ENCODE data around the gene CLNK.

The CLNK gene, protein sequence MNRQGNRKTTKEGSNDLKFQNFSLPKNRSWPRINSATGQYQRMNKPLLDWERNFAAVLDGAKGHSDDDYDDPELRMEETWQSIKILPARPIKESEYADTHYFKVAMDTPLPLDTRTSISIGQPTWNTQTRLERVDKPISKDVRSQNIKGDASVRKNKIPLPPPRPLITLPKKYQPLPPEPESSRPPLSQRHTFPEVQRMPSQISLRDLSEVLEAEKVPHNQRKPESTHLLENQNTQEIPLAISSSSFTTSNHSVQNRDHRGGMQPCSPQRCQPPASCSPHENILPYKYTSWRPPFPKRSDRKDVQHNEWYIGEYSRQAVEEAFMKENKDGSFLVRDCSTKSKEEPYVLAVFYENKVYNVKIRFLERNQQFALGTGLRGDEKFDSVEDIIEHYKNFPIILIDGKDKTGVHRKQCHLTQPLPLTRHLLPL

DNA sequence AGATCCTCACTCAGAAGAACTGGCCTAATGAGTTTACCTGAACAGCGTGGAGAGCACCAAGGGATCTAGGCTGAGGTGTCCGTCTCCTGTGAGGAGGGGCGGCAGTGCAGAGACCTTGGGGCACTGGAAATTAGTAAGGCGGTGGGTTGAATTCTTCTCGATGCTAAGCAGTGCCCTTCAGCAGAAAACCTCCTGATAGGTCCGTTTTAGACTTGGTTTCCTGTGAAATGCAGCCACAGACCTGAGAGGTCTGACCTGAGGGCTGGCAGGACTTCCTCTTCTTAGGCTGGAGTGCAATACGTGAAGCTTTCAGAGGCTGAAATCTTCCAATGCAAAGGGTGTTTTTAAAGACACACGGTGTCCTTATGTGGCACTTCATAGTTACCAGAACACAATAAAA is at the start of gene CLNK:
TSS of gene CLNK (minus strand) at position 138 of the 400 bp plus-strand sequence. CDS start 16,899 bp downstream, outside the sequence.
- Histone ChIP-seq H3K4me3 (no peak within 1 kb of the TSS), H3K4me2 (no peak within 1 kb of the TSS), H3K9ac (no peak within 1 kb of the TSS), H3K36me3 (no peaks in the 10 kb centered on the region), H3K27me3 (no peaks in the 10 kb centered on the region), H3K9me3 (replicated peaks in 1 of 11) (no peaks in the 10 kb centered on the region), H4K20me1 (no peaks in the 10 kb centered on the region), H3K27ac (no peak within 1 kb of the TSS), H3K4me1 (peaks cover 0 to under 1% (median 0%) of the 10 kb centered on the region in 10 experiments; a peak in 3 of 20 replicates)
- no peak for TF ChIP-seq Cebpa-rat (IDR thresholded peaks at IDR 0.05)

DNA sequence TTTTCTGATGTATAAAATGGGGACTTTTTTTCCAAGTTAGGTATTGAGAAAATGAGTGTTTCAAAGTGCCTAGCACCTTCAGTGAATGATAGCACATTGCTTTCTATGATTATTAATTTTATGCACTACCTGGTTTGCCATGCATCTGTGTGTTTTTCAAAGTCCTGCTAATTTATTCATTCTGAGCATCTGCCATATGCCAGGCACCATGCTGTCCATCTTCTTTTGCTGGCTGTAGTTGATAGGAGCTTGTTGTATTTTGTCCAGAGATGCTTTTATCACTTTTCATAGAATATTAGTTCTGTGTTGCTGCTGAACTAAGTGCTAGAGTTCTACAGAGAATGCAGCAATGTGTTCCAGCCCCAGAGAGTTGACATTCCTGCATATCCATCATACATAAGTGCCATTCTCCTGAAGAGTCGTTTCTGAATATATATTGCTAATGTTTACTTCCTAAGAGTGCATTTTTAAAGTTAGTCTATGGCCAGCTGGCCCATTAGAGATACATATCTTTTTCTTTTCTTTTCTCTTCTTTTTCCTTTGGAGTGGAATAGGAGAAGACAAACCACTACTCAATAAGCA is 49.0 kb upstream of the CLNK start:
- no peak overlapping the region for H3K9ac ChIP-seq

DNA sequence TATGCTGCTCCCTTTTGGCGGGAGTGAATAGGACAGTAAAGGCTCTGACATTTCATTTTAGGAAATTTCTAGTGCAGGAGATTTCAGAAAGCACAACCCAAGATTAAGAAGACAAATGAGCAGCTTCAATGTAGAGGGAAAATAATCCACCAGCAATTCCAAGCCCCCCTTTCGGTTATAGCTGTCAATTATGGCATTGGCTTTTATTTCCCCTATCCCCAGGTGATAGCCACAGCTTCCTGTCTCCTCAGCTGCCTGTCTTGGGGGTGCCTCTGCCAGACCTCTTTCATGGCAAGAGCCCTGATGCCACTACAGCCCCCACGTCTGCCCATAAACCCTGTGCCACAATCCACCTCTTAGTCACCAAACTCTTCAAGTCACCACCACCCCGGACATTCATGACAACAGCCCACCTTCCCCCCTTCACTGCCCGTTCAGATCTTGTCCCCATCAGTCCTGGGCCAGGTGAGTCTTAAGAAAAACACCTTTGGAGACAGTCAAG is 48.4 kb upstream of the CLNK start:
- Histone ChIP-seq H3K36me3 (no peaks in the 10 kb centered on the region), H3K9me3 (replicated peaks in 1 of 11) (no peaks in the 10 kb centered on the region; a peak in 1 of 22 replicates), H4K20me1 (no peaks in the 10 kb centered on the region), H3K27ac (no peak overlapping the region), H3K4me2 (peak overlapping the region in 9 of 11 experiments; percentile 10 to 47 (median 29); a peak in 9 of 22 replicates), H3K9ac (no peak overlapping the region), H3K27me3 (no peaks in the 10 kb centered on the region), H3K4me3 (no peak overlapping the region), H3K4me1 (peaks cover 0 to 10% (median 9%) of the 10 kb centered on the region in 10 experiments; a peak in 12 of 20 replicates)
- no peak for TF ChIP-seq Cebpa-rat (IDR thresholded peaks at IDR 0.05)

More for the DNA sequence above, 49.0 kb upstream of the CLNK start:
- H3K36me3 ChIP-seq = no peaks in the 10 kb centered on the region
- no peaks in the 10 kb centered on the region for H4K20me1 ChIP-seq
- no peaks in the 10 kb centered on the region; a peak in 1 of 22 replicates for H3K9me3 ChIP-seq (replicated peaks in 1 of 11)
- H3K27ac ChIP-seq = no peak overlapping the region
- H3K4me3 ChIP-seq = no peak overlapping the region
- TF ChIP-seq Cebpa-rat (IDR thresholded peaks at IDR 0.05) = no peak
- H3K4me2 ChIP-seq = no peak overlapping the region
- no peaks in the 10 kb centered on the region for H3K27me3 ChIP-seq
- H3K4me1 ChIP-seq = peaks cover 0 to 10% (median 9%) of the 10 kb centered on the region in 10 experiments; a peak in 12 of 20 replicates

DNA sequence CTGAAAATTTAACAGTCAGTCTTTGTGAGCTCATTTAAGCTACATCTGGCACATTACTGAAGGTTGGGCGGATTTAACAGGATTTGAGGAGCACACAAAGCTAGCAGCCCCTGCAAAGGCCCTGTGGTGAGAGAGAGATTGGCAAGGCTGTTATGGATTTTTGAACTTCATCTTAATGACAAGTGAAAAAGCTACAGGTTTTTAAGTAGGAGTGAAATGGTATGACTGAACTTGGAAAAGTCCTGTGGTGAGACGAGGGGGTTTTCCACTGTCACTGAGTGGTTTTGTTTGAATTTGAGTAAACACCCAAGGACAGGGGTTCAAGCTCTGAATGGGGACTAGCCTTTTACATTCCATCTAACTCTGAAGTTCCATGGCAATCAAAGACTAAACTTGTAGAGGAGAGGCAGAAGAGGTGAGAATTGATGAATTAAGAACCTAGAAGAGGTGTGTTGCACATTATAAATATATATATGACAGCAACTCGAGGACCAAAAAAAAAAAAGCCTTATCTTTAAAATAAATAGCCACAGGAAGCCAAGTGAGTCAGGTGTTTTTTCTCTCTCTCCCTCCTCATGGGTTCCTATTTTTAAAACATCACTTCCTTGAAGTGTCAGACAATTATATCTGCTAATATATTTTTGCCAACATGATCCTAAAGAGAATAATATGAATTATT is 47.8 kb upstream of the CLNK start:
- Histone ChIP-seq H4K20me1 (no peaks in the 10 kb centered on the region), H3K4me3 (no peak overlapping the region), H3K27ac (no peak overlapping the region), H3K27me3 (no peaks in the 10 kb centered on the region), H3K4me1 (peaks cover 0 to 10% (median 9%) of the 10 kb centered on the region in 10 experiments; a peak in 12 of 20 replicates), H3K9ac (no peak overlapping the region), H3K9me3 (replicated peaks in 1 of 11) (no peaks in the 10 kb centered on the region; a peak in 1 of 22 replicates), H3K36me3 (no peaks in the 10 kb centered on the region), H3K4me2 (peak overlapping the region in 9 of 11 experiments; percentile 10 to 47 (median 29); a peak in 9 of 22 replicates)
- no peak for TF ChIP-seq Cebpa-rat (IDR thresholded peaks at IDR 0.05)

DNA sequence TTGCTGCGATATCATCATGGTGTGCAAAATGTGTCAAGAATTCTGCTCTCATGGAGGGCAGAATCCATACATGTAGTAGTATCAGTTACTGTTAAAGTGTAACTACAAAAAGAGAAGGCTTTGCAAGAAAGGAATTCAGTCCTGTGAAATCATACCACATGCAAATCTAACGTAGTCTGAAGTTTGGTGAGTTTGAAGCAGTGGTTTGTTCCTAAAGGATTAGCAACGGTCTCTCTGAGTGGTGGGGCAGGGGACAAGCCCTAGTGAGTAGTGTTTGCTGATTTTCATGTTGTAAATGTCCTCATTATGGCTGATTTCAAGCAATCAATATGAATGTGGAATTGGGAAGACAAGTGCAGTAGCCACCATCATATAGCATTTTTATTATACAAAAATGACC is 47.1 kb upstream of the CLNK start:
- Histone ChIP-seq H3K27ac (no peak overlapping the region), H3K9ac (no peak overlapping the region), H3K9me3 (replicated peaks in 1 of 11) (no peaks in the 10 kb centered on the region; a peak in 1 of 22 replicates), H3K27me3 (no peaks in the 10 kb centered on the region), H4K20me1 (no peaks in the 10 kb centered on the region), H3K4me3 (no peak overlapping the region), H3K4me1 (peaks cover 0 to 10% (median 9%) of the 10 kb centered on the region in 10 experiments; a peak in 12 of 20 replicates), H3K4me2 (no peak overlapping the region), H3K36me3 (no peaks in the 10 kb centered on the region)
- no peak for TF ChIP-seq Cebpa-rat (IDR thresholded peaks at IDR 0.05)

DNA sequence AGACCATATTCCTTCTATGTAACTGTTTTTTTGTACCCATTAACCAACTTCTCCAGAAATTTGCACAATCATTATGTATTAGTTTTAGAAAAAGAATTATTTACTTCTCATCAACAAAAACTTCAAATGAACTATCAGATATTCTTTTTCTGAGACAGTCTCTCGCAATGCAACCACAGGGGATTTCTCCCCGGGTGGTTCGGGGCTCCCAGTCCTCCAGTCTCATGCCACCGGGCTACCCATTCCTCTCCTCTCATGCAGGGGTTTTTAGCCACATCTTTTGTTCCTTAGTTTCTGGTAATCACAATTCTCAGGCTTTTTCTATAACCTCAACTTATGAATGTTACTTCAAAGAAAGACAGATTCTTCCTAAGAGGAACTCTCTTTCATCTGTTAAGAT is 46.6 kb upstream of the CLNK start:
- no peaks in the 10 kb centered on the region; a peak in 1 of 22 replicates for H3K9me3 ChIP-seq (replicated peaks in 1 of 11)
- H4K20me1 ChIP-seq = no peaks in the 10 kb centered on the region
- peaks cover 0 to 10% (median 9%) of the 10 kb centered on the region in 10 experiments; a peak in 12 of 20 replicates for H3K4me1 ChIP-seq
- no peak overlapping the region for H3K27ac ChIP-seq
- H3K9ac ChIP-seq = no peak overlapping the region
- no peaks in the 10 kb centered on the region for H3K36me3 ChIP-seq
- no peak overlapping the region for H3K4me2 ChIP-seq
- no peaks in the 10 kb centered on the region for H3K27me3 ChIP-seq
- no peak overlapping the region for H3K4me3 ChIP-seq
- TF ChIP-seq Cebpa-rat (IDR thresholded peaks at IDR 0.05) = no peak

DNA sequence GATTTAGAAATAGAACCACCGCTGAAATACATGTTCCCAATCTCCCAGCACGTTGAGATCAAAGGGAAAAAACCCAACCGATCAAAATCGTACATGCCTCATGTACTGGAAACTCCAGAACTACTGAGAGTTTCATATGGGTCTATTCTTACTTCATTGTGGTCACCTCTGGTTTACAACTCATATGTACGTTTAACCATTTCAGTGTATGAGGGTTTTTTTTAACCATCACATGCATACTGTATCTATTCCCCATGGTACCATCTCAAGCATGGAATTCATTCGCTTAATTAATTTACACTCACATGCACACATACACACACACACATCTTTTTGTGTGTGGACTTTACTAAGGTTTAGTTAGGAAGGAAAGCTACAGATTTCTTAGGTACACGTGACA is 46.0 kb upstream of the CLNK start:
- Histone ChIP-seq H3K4me2 (no peak overlapping the region), H3K9me3 (replicated peaks in 1 of 11) (no peaks in the 10 kb centered on the region; a peak in 1 of 22 replicates), H3K4me1 (peaks cover 0 to 10% (median 9%) of the 10 kb centered on the region in 10 experiments; a peak in 12 of 20 replicates), H3K9ac (no peak overlapping the region), H3K27me3 (no peaks in the 10 kb centered on the region), H3K4me3 (no peak overlapping the region), H3K36me3 (no peaks in the 10 kb centered on the region), H3K27ac (no peak overlapping the region), H4K20me1 (no peaks in the 10 kb centered on the region)
- TF ChIP-seq Cebpa-rat (IDR thresholded peaks at IDR 0.05) = no peak

DNA sequence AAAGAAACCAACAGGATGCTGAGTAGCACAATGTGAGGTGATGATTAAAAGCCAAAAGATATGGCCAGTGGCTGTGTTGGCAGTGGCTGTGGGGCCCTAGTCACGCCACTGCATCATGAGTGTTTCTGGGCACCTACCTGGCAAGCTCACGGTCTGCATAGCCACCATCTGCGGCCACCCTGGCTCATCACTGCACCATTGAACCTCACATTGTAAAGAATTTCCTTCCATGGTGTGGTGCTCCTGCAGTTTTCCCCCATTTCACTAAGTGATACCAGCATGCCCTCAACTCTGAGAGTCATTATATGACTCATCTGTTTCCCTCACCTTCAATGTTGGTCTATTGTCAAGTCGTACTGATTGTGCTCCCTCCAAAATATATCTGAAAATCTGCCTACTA is 45.5 kb upstream of the CLNK start:
- H3K4me2 ChIP-seq = no peak overlapping the region
- no peaks in the 10 kb centered on the region for H3K36me3 ChIP-seq
- H4K20me1 ChIP-seq = no peaks in the 10 kb centered on the region
- TF ChIP-seq Cebpa-rat (IDR thresholded peaks at IDR 0.05) = no peak
- no peaks in the 10 kb centered on the region for H3K27me3 ChIP-seq
- H3K4me3 ChIP-seq = no peak overlapping the region
- H3K4me1 ChIP-seq = peaks cover 0 to 10% (median 9%) of the 10 kb centered on the region in 10 experiments; a peak in 12 of 20 replicates
- H3K9me3 ChIP-seq (replicated peaks in 1 of 11) = no peaks in the 10 kb centered on the region; a peak in 1 of 22 replicates
- H3K27ac ChIP-seq = no peak overlapping the region
- no peak overlapping the region for H3K9ac ChIP-seq

DNA sequence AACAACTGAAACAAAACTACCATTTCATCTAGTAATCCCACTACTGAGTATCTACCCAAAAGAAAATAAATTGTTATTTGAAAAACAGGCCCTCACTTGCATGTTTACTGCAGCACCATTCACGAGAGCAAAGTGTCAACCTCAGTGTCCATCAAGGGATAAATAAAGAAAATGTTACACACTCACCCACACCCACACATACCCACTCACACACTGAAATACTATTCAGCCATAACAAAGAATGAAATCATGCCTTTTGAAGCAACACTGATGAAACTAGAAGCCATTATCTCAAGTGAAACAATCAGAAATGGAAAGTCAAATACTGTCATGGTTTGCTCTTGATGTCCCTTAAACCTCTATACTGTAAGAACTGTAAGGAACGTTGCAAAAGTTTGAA is 44.8 kb upstream of the CLNK start:
- Histone ChIP-seq H3K36me3 (no peaks in the 10 kb centered on the region), H3K27me3 (no peaks in the 10 kb centered on the region), H3K4me1 (peaks cover 0 to 10% (median 9%) of the 10 kb centered on the region in 10 experiments; a peak in 12 of 20 replicates), H4K20me1 (no peaks in the 10 kb centered on the region), H3K4me3 (no peak overlapping the region), H3K27ac (no peak overlapping the region), H3K4me2 (no peak overlapping the region), H3K9ac (no peak overlapping the region), H3K9me3 (replicated peaks in 1 of 11) (no peaks in the 10 kb centered on the region; a peak in 1 of 22 replicates)
- no peak for TF ChIP-seq Cebpa-rat (IDR thresholded peaks at IDR 0.05)

Data from BLaER1 treated with 17β-estradiol and CSF1 and Interleukin-3, amounts not matched to agents 10 nM and 100 nM (cell line).